Measurements from ENCODE around the gene SNTG2.

Gene SNTG2

DNA sequence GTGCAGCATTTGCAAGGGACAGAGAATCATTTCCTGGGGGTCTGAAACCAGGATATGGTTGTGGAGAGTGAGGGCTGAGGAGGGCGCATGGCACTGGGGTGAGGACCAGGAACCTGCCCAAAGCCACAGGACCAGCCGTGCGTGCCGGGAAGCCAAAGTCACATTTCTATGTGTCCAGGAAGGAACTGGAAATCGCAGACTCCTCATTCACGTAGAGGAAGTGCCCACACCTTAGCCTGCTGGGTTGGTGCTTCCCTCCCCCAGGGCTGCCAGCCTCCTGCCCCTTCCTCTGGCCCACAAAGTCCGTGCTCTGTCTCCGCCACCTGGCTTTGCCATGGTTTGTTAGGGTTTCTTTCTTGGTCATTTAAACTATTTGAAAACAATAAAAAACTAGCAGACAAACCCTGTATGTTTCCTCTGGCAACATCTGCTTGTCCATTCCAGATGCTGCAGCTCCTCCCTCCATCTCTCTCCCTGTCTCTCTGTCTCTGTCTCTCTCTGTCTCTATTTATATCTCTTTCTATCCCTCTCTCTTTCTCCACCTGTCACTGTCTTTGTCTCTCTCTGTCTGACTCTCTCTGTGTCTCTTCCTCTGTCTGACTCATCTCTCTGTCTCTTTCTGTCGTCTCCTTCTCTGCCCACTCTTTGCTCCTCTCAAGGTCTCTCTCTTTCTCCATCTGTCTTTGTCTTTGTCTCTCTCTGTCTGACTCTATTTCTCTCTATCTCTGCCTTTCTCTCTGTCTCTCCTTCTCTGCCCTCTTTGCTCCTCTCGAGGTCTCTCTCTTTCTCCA lies 299.4 kb downstream of the SNTG2 start:
- DNase-seq: no peak

DNA sequence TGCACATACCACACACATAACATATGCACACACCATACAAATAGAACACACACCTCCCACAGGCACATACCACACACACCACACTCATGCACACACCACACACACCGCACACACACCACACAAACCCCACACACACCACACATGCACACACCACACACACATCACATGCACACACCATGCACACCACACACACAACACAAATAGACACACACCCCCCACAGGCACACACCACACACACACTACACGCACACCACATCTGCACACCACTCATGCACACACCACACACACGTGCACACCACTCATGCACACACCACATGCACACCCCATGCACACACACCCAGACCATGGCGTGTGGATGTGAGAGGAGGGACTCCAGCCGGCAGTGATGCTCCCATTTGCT lies 300.9 kb downstream of the SNTG2 start:
- no peak for DNase-seq

DNA sequence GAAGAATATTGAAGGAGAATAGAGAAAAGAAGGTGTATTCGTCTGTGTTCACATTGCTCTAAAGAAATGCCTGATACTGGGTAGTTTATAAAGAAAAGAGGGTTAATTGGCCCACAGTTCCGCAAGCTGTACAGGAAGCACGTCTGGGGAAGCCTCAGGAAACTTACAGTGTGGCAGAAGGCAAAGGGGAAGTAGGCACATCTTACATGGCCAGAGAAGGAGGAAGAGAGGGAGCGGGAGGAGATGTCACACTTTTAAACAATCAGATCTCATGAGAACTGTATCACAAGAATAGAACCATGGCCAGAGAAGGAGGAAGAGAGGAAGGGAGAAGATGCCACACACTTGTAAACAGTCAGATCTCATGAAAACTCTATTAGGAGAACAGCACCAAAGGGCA lies 303.0 kb downstream of the SNTG2 start:
- no peak for DNase-seq

DNA sequence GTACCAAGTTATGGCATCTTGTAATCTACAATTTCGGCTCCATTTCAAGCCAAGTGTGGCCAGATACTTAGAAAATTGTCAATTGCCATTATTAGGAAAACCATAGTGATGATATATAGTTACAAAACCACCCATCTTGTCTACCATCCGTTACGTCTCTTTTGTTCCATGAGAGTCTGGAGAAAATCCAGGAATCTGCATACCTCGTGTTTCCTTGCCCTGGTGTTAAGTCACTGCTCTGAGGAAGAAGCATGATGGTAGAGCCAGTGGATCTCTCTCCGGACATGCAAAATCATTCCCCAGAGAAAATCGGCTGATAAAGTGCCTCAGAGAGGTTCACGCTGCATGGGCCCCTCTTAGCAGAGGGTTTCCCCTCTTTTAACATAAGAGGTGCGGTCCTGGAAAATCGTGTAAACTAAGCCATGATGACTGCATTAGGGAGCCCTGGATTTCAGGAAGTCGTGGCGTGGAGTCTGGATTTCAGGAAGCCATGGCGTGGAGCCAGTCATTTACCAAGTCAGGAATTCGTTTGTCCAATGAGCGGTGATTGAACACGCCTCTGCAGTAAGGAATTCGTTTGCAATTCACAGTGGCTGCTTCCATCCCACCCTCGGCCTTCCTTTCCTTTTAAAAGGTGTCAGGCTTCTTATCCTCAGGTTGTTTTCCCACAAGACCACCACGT lies 304.2 kb downstream of the SNTG2 start:
- no peak for DNase-seq

DNA sequence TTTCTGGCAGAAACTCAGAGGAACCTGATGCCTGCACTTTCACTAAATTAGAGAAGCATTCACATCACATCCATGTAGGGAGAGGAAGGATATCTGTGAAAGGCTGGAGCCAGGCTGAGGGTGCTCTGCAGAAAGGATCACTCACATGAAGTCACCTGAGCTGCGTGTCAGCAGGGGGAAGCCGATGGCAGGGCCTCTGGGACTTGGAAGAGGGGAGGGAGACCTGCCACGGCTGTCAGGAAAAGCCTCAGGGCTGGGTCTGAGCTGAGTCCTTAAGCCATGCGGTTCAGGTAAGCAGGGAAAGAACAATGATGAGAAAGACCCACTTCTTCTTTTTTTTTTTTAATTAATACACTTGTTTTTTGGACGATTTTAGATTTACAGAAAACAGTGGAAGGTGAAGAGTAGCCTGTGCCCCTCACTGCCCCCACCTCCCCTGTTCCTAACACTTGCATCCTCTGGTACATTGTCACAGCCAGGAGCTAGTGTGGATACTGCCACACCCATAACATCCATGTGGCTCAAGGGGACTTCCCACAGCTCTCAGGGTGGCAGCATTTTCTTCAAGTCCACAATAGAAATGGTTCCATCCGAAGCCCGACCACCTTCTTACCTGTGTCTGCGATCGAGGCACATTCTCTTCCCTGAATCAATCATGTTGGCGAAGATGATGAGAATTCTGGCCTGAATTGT lies 306.1 kb downstream of the SNTG2 start:
- DNase-seq: peak; percentile 13

DNA sequence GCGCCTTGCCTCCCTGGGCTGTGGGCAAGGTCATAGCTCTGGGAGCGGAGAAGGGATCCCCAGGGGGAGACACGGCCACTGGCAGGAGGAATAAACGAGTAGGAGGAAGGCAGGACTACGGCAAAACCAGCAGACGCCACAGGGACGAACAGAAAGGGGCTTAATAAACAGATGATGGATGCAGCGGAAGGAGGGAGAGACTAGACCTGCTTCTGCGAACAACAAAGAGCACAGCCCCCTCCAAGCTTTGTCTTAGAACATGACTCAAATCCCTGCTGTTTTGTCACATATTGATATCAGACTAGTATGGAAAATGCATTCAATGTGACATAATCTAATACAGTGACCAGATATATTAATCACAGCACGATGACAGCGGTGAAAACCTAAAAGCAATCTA lies 306.7 kb downstream of the SNTG2 start:
- no peak for DNase-seq

DNA sequence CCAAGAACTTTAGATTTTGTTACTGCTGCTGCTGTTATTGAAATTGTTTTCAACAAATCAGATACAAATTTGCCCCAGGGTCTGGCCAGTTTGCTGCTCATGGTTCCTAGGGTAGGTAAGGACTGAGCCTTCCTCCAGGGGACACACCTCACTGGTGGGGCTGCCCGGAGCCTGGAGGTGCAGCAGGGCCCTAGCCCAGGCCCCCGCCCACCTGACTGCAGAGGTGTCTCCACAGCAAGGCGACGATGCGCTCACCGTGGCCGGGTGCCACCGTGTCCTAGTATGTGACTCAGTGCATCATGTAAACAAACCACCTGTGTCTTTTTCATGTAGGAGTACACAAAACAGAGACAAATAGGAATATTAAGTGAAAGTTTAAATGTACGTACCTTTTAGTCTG lies 309.1 kb downstream of the SNTG2 start:
- no peak for DNase-seq

DNA sequence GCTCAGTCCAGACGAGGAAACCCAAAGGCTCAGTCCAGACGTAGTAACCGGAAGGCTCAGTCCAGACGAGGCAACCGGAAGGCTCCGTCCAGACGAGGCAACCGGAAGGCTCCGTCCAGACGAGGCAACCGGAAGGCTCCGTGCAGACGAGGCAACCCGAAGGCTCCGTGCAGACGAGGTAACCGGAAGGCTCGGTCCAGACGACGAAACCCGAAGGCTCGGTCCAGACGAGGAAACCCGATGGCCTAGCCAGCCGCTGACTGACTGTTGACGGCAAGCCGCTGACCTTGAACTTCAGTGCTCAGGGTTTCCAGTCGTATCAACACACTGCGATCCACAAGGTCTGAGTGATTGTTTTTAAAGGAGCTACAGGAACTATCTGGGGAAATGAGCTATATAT lies 312.0 kb downstream of the SNTG2 start:
- DNase-seq: no peak

DNA sequence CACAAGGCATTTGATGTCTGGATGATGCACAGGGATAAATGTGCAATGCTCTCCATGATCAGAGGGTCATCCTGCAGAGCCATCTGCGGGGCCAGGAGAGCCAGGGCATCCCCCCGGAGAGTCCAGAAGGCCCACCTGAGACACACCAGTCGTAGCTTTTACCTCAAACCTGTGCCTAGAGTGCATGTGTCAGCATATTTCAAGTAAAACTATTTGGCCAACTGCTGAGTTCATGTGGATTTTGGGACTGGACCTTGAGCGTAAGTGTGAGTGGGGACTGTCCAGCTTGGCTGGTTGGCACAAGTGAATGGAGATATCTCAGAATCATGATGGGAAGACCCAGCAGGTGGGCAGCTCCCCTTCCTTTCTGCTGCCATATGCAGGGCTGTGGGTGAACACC lies 314.8 kb downstream of the SNTG2 start:
- no peak for DNase-seq

DNA sequence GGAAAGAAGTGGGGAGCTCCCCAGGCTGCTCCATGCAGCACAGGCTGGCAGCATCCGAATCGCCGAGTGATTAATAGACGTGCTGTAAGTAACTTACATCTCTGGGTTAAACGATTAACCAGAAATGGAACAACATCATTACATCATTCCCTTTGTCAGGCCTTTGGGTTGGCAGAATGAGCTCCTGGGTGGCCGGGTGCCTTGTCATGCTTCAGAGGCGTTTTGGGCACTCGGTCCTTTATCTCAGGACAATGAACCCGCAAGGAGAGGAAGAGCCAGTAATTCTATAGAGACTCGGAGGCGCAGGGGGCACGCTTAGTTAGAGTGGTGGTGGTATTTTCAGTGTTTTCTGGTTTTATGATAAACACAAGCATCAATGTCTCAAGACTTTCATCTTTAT lies 315.7 kb downstream of the SNTG2 start:
- DNase-seq: peak; percentile 36

DNA sequence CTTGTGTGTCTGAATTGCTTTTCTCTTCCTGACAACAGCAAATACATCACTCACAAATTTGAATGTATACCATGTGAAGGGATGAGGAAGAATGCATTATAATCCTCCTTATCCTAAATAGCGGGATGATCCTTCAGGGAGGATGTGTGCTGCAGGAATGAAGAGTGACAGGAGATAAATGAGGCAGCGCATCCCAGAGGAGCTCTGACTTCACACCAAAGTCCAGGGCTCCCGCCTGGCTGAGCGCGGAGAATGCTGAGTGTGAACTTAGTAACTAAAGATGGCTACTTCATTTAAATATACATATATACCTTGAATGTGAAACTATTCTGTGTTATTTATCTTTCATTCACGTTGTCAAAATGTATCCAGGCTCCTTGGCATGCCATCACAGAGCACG lies 317.4 kb downstream of the SNTG2 start:
- DNase-seq: no peak

DNA sequence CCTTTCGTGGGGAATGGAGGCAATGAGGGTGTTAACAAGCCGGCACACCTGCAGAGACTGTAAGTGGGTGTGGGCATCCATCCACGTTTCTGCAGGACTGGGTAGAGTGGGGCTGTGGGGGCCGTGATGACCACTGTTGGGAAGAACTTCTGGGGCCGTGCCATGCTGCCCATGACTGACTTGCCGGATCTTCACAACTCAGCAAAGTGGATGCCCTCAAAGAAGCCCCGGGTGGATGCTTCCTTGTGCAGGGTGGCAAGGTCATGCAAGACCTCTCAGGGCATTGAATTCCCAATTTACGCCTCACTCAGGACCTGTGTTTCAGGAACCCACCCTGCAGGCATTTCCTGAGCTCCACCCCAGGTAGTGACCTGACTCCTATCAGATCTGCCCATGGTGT lies 319.2 kb downstream of the SNTG2 start:
- no peak for DNase-seq

DNA sequence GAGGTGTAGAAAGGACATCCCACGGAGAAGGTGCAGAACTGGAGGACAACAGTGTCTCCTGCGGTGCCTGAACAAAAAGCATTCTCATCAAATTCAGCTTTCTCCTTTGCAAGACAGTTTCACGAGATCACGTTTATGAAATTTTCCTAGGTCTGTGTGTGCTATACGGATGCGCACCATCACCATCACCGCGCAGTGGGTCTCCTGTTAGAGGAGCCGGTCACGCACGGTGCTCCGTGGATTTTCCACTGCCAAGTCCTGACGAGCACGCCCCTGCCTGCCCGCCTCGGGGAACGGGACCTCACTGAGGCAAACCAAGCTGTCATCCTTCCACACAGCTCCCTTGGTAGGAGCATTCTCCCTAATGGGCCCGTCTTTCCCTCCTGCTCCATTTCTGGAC lies 322.2 kb downstream of the SNTG2 start:
- peak; percentile 71 for DNase-seq

DNA sequence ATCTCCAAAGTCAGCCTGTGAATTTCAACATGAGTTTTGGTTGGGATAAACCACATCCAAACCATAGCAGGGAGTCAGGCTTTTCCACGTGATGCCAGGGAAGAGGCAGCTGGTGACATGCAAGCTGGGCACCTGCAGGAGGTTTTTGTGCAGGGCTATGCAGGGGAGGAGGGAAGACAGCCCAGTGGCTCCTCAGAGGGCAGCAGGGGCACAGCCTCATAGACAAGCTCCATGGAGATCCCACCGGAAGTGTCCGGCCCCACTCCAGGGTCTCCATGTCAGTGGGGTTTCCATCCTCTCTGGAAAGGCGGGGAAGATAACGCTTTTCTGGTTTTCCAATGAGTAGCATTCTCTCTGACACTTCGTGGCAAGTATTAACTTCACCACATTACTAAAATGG lies 327.0 kb downstream of the SNTG2 start:
- no peak for DNase-seq

DNA sequence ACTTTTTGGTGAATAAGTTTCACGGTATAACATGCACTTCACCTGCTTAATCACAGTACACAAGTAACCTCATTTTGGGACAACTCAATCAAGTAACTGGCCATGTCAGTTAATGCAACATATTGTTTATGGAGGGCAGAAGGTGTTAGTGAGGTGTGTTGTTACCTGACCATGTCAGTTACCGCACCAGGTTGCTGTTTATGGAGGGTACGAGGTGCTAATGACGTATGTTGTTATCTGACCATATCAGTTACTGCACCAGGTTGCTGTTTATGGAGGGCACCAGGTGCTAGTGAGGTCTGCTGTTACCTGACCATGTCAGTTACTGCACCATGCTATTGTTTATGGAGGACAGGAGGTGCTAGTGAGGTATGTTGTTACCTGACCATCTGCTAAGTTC lies 327.5 kb downstream of the SNTG2 start:
- DNase-seq: no peak

DNA sequence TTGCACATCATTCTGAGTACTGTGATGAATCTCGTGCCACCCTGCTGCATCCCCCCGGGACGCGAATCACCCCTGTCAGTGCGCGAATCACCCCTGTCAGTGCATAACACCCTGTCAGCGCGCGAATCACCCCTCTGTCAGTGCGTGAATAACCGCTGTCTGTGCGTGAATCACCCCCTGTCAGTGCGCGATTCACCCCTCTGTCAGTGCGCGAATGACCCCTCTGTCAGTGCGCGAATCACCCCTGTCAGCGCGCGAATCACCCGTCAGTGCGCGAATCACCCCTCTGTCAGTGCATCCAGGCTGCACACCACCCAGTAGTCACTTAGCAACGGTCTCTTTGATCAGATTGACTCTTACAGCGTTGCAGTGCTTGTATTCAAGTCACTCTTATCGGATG lies 328.2 kb downstream of the SNTG2 start:
- DNase-seq: no peak

DNA sequence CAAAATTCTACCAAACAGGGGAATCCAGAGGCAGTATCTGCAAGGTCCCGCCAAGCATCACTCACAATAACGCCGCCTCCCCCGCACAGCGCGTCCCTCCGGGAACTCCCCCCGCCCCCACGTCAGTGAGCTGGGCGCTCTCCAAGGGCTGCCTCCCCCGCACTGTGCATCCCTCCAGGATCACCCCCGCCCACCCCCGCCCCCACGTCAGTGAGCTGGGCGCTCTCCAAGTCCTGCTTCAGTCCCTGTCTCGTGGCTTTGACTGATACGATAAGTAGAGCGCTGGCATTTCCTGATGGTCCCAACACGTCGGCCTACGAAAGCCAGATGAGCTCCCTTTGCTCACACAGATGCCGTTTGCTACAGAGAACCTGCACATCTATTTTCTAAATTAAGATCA lies 331.9 kb downstream of the SNTG2 start:
- DNase-seq: no peak

DNA sequence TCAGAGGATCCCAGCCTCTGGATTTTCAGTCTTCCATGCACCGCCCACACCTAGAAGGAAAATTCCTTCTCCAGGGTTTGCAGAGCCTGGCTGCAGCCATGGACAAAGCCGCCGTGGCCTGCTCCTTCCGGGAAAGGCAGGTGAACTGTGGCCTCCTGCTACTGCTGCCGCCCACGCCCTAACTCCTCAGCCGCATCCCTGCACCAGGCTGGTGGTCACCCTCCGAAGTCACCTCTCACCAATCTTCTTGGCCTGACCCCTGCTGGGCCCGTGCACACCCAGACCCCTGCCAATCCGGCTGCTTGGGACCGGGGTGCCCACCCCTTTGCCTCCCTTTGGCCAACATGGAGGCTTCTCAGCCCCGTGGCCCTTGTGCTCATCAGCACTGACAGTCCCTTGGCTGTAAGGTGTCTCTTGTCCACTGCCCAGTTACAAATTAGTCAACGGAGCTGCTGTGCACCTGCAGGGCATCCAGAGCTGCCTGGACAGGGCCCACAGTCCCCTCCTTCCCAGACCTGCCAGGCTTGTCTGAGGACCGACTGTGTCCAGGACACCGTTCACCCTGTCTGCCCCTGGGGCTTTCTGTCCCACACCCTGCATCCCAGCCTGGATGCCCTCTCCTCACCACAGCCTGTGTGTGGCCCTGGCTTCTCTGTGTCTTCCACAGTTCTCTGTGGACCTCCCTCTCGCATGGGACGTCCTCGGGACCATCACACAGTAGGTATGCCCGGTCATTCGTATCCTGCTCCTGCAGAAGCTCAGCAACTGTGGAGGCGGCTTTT lies 332.6 kb downstream of the SNTG2 start:
- no peak for DNase-seq

DNA sequence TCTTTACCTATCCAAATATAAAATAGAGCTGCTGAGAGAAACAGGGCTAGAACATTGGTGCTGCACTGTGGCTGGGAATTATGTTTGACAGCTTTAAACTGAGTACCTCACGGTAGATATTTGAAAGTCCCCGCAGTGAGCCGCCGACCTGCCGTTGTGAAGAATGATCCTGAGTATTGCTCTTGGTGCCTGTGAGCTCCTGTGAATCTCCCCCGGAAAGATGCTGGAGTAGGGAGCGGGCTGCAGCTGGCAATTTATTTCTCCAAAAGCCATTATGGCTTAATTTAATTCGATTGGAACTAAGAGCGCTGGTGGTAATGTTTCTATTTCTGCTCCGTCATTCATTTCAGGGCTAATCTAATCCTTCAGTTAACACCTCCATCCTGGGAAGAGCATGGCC lies 333.2 kb downstream of the SNTG2 start:
- no peak for DNase-seq

DNA sequence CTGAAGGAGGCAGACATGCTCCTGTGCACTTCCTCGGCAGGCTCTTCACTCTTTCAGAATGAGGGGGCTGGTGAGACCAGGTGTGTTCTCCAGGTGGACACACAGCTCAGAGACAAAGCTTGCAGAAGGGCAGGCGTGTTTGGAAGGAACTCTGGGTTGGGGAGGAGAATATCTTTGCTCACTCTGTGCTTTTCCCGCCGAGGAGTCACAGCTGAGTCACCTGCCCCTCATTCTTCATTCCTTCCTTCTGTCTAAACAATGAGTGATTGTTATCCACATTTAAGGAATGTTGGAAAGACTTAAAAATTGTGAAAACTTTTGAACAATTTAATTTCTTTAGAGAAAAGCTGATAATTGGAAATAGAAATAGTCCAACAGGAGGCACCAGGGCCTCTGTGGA lies 336.3 kb downstream of the SNTG2 start:
- no peak for DNase-seq

DNA sequence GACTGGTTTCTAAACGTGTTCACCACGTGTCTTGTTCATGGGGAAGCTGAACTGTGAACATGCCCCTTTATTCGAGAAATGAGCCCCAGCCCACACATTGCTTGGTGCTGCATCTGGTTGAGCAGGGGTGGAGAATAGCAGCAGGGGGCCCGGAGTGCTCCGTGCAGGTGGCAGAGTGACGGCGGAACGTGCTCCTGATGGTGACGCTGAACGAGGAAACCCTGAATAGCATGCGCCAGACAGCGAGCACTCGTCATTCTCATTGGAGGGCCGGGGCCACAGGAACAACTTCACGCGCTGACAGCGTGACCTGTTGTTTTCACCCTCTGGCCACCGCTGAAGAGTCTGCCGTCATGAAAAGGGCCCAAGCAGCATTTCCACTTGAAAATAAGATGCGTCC lies 336.8 kb downstream of the SNTG2 start:
- DNase-seq: no peak

DNA sequence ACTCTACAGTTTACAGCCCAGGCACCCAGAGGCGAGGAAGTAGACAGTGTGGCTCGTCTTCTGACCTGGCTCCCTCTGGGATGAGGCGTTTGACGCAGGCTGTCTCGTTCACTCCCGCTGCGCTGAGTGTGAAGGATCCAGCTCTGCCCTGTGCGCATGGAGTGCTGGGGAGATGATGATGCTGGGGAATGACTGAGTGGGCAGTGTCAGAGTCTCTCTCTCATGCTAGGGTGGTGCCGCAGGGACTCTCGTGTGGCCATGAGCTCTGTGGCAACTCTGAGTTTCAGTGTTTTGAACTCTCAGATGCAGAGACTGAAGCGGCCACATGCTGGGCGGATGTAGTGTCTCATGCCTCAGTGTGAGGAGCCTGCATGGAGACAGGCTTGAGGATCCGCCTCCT lies 344.3 kb downstream of the SNTG2 start:
- no peak for DNase-seq

DNA sequence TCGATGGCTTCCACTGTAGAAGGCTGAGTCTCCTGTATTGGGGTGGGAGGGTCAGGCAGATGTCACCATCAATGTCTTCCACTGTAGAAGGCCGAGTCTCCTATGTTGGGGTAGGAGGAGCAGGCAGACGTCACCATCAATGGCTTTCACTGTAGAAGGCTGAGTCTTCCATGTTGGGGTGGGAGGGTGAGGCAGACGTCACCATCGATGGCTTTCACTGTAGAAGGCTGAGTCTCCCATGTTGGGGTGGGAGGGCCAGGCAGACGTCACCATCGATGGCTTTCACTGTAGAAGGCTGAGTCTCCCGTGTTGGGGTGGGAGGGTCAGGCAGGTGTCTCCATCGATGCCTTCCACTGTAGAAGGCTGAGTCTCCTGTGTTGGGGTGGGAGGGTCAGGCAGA lies 345.1 kb downstream of the SNTG2 start:
- no peak for DNase-seq

Measured in NCI-H345 (cell line).